Mucosa of descending colon (tissue), 3 donors: Measurements from ENCODE around the gene SORCS2. TPM values are rescaled to one million over a fixed set of nuclear protein-coding genes. Genes with fewer than 3 reads are reported as not detected.

ENCODE experiments used
- ATAC-seq: fragments of 200-7000 bp; cut with Tn5 transposase; one replicate; pipeline ENCODE4 v1.9.1; 2020; ENCODE audit warnings: mild to moderate bottlenecking, moderate library complexity
- DNase-seq, 3 donors: peaks; one replicate each; pipeline ENCODE4 v3.0.0-alpha.2; 2020
- H3K36me3 ChIP-seq: fragments of 200-600 bp; one replicate; pipeline ENCODE4 v1.8.0; 2021; ENCODE audit warnings: low read depth, mild to moderate bottlenecking
- H3K4me1 ChIP-seq: fragments of 200-600 bp; one replicate; pipeline ENCODE4 v1.8.0; 2021; ENCODE audit warnings: low read depth, mild to moderate bottlenecking
- H3K4me3 ChIP-seq: fragments of 200-600 bp; one replicate; pipeline ENCODE4 v1.8.0; 2021; ENCODE audit warnings: mild to moderate bottlenecking
- H3K9me3 ChIP-seq: fragments of 200-600 bp; one replicate; pipeline ENCODE4 v1.8.0; 2021; ENCODE audit warnings: mild to moderate bottlenecking
- CTCF ChIP-seq: fragments of 200-600 bp; IDR thresholded peaks from one replicate; pipeline ENCODE4 v1.8.0; 2022; ENCODE audit warnings: antibody characterized with exemption, mild to moderate bottlenecking
- intact Hi-C, 2 donors: fragments of 100-400 bp; cut with DNase I in 1 of 2; cut with micrococcal nuclease in 1 of 2; formaldehyde crosslinking; loops; one replicate each; pipeline versions ENCODE4 v1.11.0 to v1.11.1; 2022; cut with DNase I, micrococcal nuclease
- total RNA-seq, 3 donors: library from RNA; stranded (reverse); fragmentation: NEBNext Ultra II Directional in 2 of 3; extraction: Animal tissue kit (Norgen Biotek cat#: 25700) in 2 of 3; gene quantifications; one replicate each; pipeline versions ENCODE4 v1.2.1 to v1.2.4, GENCODE V29; 2021 to 2023
- donor health status: DM: no; HTN: no; CAD: no; lungs with moderate emphysema.
- donor health status: DM: no; HTN: no; CAD: no.
- donor health status: DM: no; HTN: yes; CAD: no.

The SORCS2 gene
- total RNA-seq, 3 donors from 2014 or later: 0.20 to 3.1 (median 1.5) TPM

DNA sequence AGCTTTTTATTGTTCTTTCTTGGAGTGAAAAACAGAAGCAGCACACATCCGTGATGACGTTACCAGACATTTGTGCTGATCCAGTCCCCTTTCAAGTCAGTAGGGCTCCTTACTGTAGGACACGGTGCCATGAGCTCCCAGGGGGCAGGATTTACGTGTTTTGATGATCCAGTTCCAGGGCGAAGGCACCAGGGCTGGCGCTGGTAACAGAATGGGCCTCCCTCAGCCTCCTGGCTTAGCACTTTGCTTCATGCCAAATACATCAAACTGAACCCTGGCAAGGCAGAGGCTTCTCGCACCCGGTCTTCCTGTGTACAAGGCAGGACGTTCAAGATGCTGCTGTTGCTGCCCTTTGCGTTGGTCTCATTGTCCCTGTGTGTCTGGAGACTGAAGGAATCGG lies 309.0 kb downstream of the SORCS2 start:
- no peak for ATAC-seq

DNA sequence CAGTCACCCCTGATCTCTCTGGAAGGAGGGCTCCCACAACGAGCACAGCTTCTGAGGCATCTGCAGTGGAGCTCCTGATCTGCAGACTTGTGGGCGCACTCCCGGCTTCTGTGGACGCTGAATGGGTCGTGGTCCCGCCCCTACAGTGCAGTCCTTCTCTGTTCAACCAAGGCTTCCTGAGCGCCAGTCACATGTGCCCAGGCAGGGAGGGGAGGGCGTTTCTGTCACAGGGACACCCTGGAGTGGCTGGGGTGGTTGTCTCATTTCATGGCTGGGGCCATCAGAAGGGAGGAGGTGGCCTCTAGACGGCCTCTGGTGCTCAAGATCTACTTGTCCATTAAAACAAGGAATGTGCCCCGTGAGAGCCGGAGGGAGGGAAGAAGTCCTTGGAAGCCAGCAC lies 309.5 kb downstream of the SORCS2 start:
- H3K9me3 ChIP-seq: no peaks in the 10 kb centered on the region
- no peaks in the 10 kb centered on the region for H3K4me1 ChIP-seq
- H3K36me3 ChIP-seq: no peaks in the 10 kb centered on the region
- DNase-seq (no peak), ATAC-seq (no peak)
- intact Hi-C loops: no loop called here
- H3K4me3 ChIP-seq: no peak overlapping the region
- no peak for TF ChIP-seq CTCF

More for the DNA sequence above, 309.0 kb downstream of the SORCS2 start:
- Histone ChIP-seq H3K4me3 (no peak overlapping the region), H3K36me3 (no peaks in the 10 kb centered on the region), H3K9me3 (no peaks in the 10 kb centered on the region), H3K4me1 (no peaks in the 10 kb centered on the region)
- DNase-seq: no peak
- intact Hi-C loops: no loop called here
- TF ChIP-seq CTCF: no peak

GRCh38 chr4:7503559-7504249 lies 311.4 kb downstream of the SORCS2 start:
- Histone ChIP-seq H3K36me3 (no peaks in the 10 kb centered on the region), H3K4me3 (no peak overlapping the region), H3K4me1 (no peaks in the 10 kb centered on the region), H3K9me3 (no peaks in the 10 kb centered on the region)
- no peak for ATAC-seq
- DNase-seq: no peak
- TF ChIP-seq CTCF: no peak
- intact Hi-C loops: no loop called here

DNA sequence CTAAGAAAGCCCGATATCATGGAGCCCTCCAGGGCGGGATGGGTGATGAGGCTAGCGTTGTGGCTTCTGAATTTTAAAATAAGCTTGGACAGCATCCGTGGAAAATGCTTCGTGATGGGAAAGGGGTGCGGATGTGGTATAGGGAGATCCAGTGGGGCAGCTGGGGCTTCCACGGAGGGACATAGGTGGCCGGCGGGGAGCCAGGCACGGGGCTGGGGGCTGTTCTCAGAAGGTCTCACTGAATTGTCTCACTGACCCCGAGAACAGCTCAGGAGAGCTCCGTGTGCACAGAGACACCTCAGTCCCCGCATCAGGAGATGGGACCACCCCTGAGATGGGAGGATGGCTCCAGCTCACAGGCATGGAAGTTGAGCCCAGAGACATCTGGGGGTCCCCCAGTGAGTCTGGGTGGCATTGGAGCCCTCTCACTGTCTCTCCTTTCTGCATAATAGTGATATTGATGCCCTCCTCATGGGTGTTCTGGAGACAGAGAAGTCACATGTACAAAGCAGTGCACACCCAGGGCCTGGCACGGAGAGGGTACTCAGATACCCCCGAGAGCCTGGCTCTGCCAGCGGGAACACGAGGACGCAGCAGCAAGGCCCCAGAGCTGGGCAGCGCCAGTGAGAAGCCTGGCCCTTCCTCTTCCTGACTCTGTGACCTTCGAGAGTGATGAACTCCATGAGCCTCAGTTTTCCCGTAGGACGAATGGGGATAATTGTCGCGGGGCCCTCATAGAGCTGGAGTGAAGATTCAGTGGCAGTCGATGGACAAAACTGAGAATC lies 313.0 kb downstream of the SORCS2 start:
- Histone ChIP-seq H3K4me1 (no peaks in the 10 kb centered on the region), H3K36me3 (no peaks in the 10 kb centered on the region), H3K4me3 (no peak overlapping the region), H3K9me3 (no peaks in the 10 kb centered on the region)
- intact Hi-C loops: no loop called here
- no peak for TF ChIP-seq CTCF
- DNase-seq (no peak), ATAC-seq (no peak)

- Histone ChIP-seq H3K9me3 (no peaks in the 10 kb centered on the region), H3K4me1 (no peaks in the 10 kb centered on the region), H3K4me3 (no peak overlapping the region), H3K36me3 (no peaks in the 10 kb centered on the region)
- no peak for DNase-seq
- no peak for TF ChIP-seq CTCF
- intact Hi-C loops: no loop called here
- ATAC-seq: no peak
Measured at GRCh38 chr4:7506119-7506518, 313.8 kb downstream of the SORCS2 start.
